Activated CD4-positive, alpha-beta T cell treated with anti-CD3 and anti-CD28 coated beads, Interleukin-2, amount 50 U/mL, for 1 hour (primary cell): ENCODE measurements around the gene POLA1.

ENCODE experiments used
- DNase-seq: peaks from one replicate; pipeline ENCODE4 v3.0.0-alpha.2; 2020

POLA1 gene

DNA sequence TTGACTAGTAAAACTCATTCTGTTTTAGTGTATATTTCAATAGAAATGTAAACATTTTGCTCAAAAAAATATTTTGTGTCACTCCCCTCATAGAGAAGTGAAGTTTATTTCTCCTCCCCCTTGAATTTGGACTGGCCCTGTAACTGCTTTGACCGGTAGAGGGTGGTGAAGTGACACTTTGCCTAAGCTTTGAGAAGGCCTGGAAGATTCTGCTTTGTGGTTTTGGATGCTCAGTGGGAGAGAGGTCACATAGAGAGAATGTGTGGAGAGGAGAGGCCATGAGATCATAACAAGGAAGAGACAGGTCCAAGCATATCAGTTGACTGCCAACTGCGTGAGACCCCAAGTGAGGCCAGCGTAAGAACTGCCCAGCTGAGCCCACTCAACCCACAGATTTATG is 341.2 kb downstream of the POLA1 start:
- no peak for DNase-seq

GRCh38 chrX:25039036-25039435 is 345.3 kb downstream of the POLA1 start:
- no peak for DNase-seq

GRCh38 chrX:25043192-25043591 is 349.5 kb downstream of the POLA1 start:
- no peak for DNase-seq
